ENCODE results near the gene SPDYE17.
"Not testable (repeated sequence)": the region's sequence is repeated elsewhere in the genome, so short reads cannot be mapped to it uniquely, and the experiment has no call there.

SPDYE17 gene

DNA sequence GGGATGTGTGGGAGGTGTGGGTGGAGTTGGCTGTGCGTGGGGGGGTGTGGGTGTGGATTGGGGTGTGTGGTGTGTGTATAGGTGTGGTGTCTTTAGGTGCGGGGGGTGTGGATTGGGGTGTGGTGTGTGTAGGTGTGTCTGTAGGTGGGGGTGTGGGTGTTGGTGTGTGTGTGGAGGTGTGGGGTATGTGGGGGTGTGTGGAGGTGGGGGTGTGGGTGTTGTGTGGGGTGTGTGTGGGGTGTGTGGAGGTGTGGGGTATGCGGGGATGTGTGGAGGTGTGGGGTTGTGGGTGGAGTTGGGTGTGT is 33.9 kb downstream of the SPDYE17 start:
- no peak for DNase-seq

DNA sequence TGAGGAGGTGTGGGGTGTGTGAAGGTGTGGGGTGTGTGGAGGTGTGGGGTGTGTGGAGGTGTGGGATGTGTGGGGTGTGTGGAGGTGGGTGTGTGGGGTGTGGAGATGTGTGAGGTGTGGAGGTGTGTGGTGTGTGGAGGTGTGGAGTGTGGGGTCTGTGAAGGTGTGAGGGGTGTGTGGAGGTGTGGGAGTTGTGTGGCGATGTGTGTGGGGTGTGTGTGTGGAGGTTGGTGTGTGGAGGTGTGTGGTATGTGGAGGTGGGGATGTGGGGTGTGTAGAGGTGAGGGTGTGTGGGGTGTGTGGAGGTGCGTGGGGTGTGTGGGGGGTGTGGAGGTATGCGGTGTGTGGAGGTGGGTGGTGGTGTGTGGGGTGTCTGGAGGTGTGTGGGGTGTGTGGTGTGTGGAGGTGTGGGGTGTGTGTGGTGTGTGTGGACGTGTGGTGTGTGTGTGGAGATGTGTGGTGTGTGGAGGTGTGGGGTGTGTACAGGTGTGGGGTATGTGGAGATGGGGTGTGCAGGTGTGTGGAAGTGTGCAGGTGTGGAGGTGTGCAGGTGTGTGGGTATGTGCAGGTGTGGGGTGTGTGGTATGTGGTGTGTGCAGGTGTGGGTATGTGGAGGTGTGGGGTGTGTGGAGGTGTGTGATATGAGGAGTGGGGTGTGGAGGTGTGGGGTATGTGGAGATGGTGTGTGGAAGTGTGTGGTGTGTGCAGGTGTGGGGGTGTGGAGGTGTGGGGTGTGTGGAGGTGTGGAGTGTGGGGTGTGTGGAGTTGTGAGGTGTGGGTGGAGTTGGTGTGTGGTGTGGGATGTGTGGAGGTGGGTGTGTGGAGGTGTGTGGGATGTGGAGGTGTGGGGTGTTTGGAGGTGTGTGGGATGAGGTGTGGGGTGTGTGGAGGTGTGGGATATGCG is 34.5 kb downstream of the SPDYE17 start:
- no peak for DNase-seq

DNA sequence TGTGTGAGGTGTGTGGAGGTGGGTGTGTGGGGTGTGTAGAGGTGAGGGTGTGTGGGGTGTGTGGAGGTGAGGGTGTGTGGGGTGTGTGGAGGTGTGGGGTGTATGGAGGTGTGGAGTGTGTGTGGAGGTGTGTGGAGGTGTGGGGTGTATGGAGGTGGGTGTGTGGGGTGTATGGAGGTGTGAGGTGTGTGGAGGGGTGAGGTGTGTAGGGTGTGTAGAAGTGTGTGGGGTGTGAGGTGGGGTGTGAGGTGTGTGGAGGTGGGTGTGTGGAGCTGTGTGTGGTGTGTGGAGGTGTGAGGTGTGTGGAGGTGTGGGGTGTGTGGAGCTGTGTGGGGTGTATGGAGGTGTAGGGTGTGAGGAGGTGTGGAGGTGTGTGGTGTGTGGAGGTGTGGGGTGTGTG is 35.2 kb downstream of the SPDYE17 start:
- not testable (repeated sequence) for DNase-seq

DNA sequence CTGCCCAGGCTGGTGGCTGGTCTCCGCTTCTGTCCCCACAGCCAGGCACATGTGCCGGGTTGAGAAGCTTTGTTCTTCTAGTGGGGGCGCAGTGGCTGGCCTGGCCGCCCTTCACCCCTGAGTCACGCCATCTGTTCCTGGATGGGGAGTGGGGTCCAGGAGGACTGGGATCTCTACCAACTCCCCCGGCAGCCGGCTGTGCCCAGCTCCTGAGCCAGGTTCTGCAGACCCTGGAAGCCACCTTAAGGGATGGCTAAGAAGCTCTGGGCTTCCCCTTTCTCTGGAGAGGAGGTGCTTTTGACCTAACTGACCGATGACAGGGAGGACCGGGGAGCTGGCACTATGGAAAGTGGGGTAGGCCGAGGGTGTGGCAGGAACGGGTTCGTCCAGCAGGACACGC is 37.9 kb downstream of the SPDYE17 start:
- DNase-seq, result not testable (repeated sequence)

DNA sequence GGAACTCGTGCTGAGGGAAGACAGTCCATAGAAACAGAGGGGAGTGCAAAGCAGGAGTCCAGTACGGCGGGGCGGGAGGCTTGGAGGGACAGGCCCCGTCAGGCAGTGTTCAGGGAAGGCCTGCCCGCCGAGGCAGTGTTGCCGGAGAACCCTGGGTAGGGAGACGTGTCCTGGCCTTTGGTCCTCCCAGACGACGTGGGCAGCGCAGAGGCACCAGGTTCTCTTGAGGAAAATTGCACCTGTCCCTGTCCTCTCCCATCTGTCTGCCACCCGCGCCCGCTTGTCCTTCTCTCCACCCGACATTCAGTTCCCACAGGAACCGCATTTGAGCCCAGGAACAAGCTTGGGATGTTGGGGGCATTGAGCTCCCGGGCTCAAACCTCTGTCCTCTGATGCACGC is 38.3 kb downstream of the SPDYE17 start:
- not testable (repeated sequence) for DNase-seq

DNA sequence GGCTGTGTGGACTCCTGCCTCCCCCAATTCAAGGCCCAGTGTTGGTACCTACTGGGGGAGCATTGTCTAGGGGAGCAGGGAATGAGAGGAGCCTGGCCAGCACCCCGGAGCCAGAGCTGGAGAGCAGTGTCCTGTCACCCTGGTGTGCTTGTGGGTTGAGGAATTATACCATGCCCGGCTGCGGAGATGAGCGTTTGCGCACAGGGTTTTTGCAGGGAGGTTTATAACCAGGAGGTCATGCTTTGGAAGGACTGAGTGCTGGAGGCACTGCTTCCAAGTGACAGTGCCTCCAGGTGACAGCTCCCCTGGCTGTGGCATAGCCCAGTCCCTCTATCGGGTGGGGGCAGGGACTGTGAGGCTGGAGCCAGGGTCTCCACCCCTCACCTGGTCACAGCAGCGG is 39.3 kb downstream of the SPDYE17 start:
- not testable (repeated sequence) for DNase-seq

DNA sequence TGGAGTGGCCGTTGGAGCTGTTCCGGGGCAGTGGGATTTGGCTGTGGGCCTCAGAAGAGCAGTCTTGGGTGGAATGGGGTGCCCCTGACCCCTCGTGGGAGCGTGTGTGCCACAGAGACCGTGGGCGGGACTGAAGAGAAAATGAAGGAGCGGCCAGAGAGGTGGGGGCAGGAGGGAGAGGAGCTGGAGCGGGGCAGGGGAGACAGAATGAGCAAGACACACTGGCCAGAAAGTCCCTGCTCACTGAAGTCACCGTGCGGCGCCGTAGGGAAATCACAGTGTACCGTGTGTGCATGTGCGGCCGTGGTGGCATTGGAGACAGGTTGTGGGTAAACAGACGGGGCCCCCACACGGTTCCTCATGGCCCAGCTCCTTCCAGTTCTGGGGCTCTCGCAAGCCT is 40.0 kb downstream of the SPDYE17 start:
- not testable (repeated sequence) for DNase-seq

DNA sequence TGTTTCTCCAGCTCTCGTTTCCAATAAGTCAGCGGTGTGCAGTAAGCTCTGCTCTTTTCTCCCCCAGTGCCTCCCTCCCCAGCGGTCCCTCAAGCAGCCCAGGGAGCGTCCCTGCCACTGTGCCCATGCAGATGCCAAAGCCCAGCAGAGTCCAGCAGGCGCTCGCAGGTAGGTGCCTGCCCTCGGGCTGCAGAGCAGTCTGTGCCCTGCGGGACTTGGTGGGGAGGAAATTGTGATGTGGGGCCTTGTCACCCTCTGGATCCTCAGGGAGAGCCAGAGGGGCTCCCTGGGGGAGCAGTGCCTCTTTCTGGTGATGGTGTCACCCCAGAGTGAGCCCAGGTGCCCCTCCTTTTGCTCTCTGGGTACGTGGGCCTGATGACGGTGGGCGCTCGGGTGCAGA is 42.0 kb downstream of the SPDYE17 start:
- not testable (repeated sequence) for DNase-seq

DNA sequence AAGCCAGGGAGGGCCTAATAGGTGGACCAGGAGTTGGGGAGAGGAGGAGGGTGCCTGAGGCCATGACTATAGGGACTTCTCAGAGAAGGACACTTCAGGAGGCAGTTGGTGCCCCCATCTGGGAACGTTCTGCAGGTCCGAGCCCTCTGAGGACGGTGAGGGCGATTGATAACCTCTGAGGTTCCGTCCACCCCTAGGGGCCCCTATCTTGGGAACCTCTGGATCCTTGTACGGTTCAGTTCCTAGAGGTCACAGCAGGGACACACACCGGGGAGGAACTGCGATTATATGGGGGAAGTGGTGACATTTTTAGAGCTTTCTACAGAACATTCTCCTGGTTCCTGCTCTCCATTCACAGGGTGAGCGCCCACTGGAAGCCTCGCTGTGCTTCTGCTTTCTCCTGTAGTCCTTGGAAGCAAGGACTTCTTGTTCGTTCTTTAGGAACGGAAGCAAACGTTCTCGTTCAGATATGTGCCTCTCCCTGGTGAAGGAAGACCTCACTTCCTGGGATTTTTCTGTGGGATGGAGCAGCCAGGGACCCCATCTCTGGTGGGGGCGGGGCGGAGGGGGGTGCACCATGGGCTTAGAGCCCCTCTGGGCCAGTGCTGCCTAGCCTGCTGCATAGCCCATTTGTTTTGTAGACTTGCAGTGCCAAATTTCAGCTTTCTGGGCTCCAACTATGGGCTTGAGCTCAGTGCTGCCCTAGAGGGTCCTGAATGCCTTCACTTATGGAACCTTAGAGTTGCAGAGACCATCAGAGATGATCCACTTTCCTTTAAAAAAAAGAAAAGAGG is 46.0 kb downstream of the SPDYE17 start:
- DNase-seq, result not testable (repeated sequence)

DNA sequence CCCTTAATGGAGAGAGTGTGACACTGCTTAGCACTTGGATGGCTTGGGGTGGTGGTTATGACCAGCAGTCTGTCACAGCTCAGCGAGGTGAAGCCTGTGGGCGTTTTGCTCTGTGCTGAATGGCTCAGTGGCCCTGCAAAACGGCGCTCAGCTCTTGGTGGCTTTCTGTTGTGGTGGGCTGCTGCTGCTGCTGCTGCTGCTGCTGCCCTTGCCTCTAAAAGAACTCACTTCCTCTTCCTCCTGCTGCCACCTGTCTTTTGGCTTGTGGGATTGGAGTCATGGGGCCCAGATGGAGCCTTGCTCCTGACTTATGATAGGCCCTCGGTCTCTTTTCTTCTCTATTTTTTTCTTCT is 47.4 kb downstream of the SPDYE17 start:
- DNase-seq, result not testable (repeated sequence)

DNA sequence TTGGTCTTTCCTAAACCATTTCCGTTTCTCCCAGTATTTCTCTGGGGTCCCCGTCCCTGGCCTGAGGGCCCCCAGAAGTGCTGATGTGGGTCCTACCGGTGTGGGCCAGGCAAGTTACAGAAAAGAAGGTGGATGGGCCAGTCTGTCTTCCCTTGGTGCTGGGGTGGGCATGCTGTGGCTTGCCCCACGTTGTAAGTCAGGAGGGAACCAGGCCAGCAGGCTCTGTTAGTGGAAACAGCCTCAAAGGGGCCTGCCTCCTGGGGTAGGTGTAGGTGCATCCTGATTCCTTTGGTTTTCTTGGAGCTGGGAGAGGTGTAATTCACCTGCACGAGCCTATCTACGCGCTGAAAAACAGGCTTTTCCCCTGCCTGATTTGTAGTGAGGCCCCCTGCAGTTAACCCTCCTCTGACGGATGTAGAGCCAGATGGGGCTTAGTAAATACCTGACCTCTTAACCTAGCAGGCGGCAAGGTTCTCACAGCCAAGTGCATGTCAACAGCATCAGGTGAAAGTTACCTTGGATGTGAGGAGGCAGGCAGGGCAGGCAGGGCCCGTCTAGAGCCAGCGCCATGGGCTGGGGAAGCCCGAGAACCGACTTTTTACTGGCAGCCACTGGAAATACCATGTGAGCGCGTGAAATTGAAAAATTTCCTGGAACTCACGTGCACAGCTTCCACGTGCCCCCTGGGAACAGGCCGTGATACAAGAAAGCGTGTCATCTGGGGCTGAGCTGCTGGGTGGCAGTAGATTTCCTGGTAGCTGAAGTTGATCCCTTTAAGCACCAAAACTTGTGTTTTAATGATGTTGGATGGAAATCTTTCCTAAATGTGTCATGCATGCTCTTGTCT is 48.0 kb downstream of the SPDYE17 start:
- not testable (repeated sequence) for DNase-seq

DNA sequence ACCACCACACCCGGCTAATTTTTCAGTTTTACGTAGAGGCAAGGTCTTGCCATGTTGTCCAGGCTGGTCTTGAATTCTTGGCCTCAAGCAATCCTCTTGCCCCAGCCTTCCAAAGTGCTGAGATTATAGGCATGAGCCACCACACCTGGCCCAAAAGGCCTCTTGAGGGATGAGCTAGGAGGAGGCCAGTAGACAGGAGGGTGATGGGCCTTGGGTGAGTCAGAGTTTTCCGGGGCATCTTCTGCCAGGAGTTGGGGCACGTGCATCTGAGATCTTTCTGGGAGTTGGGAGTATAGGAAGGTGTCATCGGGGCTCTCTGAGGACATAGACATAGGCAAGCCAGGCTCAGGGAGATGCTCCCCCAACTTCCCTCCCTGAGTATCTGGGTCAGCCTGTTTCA is 48.8 kb downstream of the SPDYE17 start:
- DNase-seq, result not testable (repeated sequence)

DNA sequence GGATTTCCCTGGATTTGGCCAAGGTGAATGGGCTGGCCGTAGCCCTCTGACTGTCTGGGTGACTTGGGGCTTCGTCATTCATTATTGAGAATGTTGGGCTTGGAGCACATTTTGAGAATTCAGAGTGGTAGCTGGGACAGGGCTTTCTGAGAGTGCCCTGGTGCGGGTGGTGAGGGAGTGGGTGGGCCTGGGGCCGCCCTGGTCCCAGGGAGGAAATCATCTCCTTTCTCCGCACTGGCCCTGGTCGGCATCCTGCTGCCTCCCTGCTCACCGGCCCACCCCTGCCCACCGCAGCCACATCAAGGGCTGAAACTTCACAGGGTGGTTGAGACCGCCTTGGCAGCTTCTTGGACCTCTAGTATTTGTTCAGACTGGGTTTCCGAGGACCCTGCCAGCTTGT is 49.7 kb downstream of the SPDYE17 start:
- not testable (repeated sequence) for DNase-seq

DNA sequence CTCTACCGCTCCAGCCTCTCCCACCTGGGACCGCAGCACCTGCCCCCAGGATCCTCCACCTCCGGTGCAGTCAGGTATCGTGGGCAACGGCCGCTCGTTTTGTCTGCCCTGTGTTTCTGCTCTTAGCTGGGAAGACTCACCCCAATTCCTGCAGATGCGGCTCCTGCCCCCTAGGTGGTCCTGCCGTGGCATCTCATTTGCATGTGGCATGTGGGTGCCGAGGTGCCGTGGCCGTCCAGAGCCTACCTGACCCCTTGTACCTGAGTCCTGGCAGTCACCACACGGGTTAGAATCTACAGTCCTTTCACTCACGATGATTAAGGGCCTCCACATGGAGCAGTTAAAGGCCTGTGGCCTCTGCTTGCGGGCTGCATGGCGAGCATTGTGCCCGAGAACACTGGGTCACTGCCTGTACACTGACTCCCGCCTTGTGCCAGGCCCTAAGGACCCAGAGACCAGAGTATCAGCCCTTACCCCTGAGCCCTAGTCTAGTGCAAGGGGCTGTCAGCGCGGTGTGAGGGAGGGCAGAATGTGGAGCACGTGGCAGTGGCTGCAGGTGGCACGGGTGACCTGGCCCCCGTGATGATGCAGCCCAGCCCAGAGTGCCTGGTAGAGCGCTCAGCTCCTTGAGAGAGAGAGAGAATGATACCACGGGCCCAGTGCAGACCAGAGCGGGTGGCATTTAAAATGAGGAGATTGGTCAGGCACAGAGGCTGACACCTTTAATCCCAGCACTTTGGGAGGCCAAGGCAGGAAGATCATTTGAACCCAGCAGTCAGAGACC is 50.8 kb downstream of the SPDYE17 start:
- DNase-seq, result not testable (repeated sequence)

DNA sequence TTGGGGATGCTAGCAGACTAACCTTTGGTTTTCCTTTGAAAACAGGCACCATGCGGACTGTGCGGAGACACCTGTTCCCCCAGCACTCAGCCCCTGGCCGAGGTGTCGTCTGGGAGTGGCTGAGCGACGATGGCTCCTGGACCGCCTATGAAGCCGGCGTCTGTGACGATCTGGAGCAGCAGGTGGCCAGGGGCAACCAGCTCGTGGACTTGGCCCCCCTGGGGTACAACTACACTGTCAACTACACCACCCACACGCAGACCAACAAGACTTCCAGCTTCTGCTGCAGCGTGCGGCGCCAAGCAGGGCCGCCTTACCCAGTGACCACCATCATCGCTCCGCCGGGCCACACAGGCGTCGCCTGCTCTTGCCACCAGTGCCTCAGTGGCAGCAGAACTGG is 51.6 kb downstream of the SPDYE17 start:
- not testable (repeated sequence) for DNase-seq

DNA sequence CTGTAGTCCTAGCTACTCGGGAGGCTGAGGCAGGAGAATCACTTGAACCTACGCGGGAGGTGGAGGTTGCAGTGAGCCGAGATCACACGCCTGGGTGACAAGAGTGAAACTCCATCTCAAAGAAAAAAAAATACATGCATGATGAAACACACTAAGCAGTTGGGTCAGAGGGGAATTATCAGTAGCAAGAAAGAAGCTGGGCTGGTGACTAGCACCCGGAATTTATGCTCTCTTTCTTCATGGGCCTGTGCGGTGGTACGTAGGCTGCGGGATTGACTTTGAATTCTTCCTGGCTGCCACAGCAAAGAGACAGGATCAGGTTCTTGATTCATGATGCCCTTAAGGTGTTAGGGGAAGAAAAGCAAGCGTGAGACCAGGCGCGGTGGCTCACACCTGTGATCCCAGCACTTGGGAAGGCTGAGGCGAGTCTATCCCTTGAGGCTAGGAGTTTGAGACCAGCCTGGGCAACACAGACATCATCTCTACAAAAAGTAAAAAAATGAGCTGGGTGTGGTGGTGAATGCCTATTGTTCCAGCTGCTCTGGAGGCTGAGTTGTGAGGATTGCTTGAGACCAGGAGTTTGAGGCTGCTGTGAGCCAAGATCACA is 54.3 kb downstream of the SPDYE17 start:
- DNase-seq, result not testable (repeated sequence)

DNA sequence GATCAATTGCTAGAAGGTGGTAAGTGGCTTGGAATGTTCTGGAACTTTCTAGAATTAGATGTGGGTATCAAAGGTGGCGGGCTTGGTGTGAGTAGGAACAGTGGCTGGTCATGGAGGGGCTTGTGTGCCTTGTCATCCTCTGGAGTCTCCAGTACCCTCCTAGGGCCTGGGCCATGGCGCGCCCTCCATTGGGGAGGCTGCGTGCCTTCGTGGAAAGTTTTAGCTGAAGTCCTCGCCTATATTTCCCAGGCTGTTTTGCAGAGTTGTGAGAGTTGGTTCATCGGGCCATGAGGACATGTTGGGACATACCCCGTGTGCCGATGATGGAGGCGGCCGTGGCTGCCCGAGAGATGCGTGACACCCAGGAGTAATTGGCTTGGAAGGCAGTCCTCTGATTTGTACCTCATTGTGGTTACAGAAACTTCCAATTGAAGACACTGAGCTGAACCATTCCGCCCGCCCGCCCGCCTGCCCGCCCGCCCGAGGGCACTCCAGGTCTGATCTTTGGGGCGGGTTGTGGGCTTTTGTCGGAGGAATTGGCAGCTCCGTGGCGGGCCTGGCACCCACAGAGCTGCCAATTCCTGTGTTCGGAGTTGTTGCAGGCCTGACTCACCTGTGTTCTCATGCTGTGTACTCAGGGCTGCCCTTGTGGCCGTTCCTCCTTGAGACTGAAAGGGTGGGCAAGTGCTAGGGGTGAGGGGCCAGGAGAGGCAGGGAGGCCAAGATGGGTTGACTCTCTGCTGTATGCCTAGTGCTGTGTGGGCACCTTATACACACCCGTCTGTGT is 57.2 kb downstream of the SPDYE17 start:
- DNase-seq, result not testable (repeated sequence)

DNA sequence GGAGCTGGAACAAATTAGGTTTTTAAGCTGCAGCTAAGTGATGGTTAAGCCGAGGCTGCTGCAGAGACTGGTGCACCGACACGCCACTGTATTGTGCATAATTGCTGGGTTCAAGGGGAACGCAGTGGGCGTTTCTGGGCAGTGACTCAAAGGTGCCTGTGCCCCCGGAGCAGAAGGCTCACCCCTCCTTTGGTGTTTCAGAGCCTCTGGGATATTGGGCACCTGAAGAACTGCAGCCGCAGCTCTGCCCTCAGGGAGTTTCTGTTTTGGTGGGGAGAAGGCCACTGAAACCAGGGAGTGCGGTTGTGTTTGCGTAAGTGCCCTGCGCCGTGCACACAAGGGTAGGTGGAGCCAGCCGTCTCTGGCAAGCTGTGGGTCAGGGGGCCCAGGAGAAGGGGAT is 57.8 kb downstream of the SPDYE17 start:
- DNase-seq, result not testable (repeated sequence)

DNA sequence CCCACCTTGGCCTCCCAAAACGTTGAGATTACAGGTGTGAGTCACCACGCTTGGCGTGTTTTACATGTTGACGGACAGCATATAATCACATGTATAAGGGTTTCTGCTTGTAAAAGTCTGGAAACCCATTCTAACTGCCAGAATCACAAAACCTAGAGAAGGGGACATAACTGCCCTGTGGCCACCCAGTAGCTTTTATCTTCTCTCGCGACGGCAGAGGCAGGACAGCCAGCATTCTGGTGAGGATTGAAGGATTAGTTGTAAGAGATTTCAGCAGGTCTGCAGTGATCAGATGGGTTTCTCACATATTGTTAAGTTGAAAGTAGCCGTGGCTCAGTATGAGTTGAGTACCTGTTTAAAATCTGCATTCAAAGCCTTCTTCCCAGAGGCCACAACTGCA is 59.8 kb downstream of the SPDYE17 start:
- not testable (repeated sequence) for DNase-seq
